Mesenteric fat pad (tissue), 1 donor: ENCODE data around the gene HLA-DQA2. TPM values are rescaled to one million over a fixed set of nuclear protein-coding genes. Genes with fewer than 3 reads are reported as not detected.
"Not testable (repeated sequence)": the region's sequence is repeated elsewhere in the genome, so short reads cannot be mapped to it uniquely, and the experiment has no call there.

ENCODE experiments used
- DNase-seq: peaks from one replicate; pipeline ENCODE4 v3.0.0-alpha.2; 2020; ENCODE audit warnings: low spot score
- long read RNA-seq: library from polyadenylated mRNA; unstranded; transcript quantifications from one replicate; pipeline ENCODE4 v2.0.0, GENCODE V29; 2020
- total RNA-seq: library from RNA; stranded (reverse); fragmentation: NEBNext Ultra II Directional; extraction: Animal tissue kit (Norgen Biotek cat#: 25700); gene quantifications from one replicate; pipeline ENCODE4 v1.2.1, GENCODE V29; 2021
- donor health status: DM: yes; HTN: yes; CAD: no.

Gene HLA-DQA2
- total RNA-seq = 1.5 TPM
- long read RNA-seq = 0 reads

- no peak for DNase-seq
Observed at GRCh38 chr6:32741031-32741960, at the start of gene HLA-DQA2. Gene HLA-DQA2, plus strand, starts transcription at chr6:32741391. Its CDS starts 53 bp downstream, at chr6:32741444.

GRCh38 chr6:32692019-32692418 is 49.2 kb upstream of the HLA-DQA2 start:
- no peak for DNase-seq

GRCh38 chr6:32697031-32697430 is 44.2 kb upstream of the HLA-DQA2 start:
- DNase-seq = no peak

GRCh38 chr6:32700391-32701040 is 40.7 kb upstream of the HLA-DQA2 start:
- no peak for DNase-seq

- no peak for DNase-seq
Observed at GRCh38 chr6:32703347-32703746, 37.8 kb upstream of the HLA-DQA2 start.

GRCh38 chr6:32705164-32705563 is 36.0 kb upstream of the HLA-DQA2 start:
- DNase-seq = not testable (repeated sequence)

- no peak for DNase-seq
Observed at GRCh38 chr6:32709625-32710024, 31.6 kb upstream of the HLA-DQA2 start.

- no peak for DNase-seq
Observed at GRCh38 chr6:32713241-32713640, 27.9 kb upstream of the HLA-DQA2 start.

- DNase-seq = no peak
Observed at GRCh38 chr6:32716396-32716795, 24.8 kb upstream of the HLA-DQA2 start.

GRCh38 chr6:32718879-32719278 is 22.3 kb upstream of the HLA-DQA2 start:
- no peak for DNase-seq

- no peak for DNase-seq
Observed at GRCh38 chr6:32738126-32738525, 3.1 kb upstream of the HLA-DQA2 start.

GRCh38 chr6:32742374-32742773 is 1.2 kb downstream of the HLA-DQA2 start:
- DNase-seq = no peak

GRCh38 chr6:32744776-32745175 is 3.6 kb downstream of the HLA-DQA2 start:
- DNase-seq = no peak

GRCh38 chr6:32745649-32746048 is 4.5 kb downstream of the HLA-DQA2 start:
- not testable (repeated sequence) for DNase-seq

- DNase-seq = no peak
Observed at GRCh38 chr6:32752580-32752979, 11.4 kb downstream of the HLA-DQA2 start.

- no peak for DNase-seq
Observed at GRCh38 chr6:32759669-32760068, 18.5 kb downstream of the HLA-DQA2 start.

GRCh38 chr6:32761072-32761471 is 19.9 kb downstream of the HLA-DQA2 start:
- DNase-seq = no peak

GRCh38 chr6:32761548-32761947 is 20.4 kb downstream of the HLA-DQA2 start:
- DNase-seq = no peak

- no peak for DNase-seq
Observed at GRCh38 chr6:32763421-32763820, 22.2 kb downstream of the HLA-DQA2 start, which contains the start of gene HLA-DQB2. Gene HLA-DQB2, minus strand, starts transcription at chr6:32763532. Its CDS starts 62 bp downstream, at chr6:32763470.

GRCh38 chr6:32764048-32764447 is 22.9 kb downstream of the HLA-DQA2 start:
- no peak for DNase-seq

- DNase-seq = no peak
Observed at GRCh38 chr6:32772656-32773055, 31.5 kb downstream of the HLA-DQA2 start.

- DNase-seq = no peak
Observed at GRCh38 chr6:32774426-32774825, 33.2 kb downstream of the HLA-DQA2 start.
